ENCODE results near the gene ARHGEF25.
A peak's percentile ranks its signal among the peaks of the same experiment; 100 is the strongest.
"Not testable (repeated sequence)": the region's sequence is repeated elsewhere in the genome, so short reads cannot be mapped to it uniquely, and the experiment has no call there.

Gene ARHGEF25

GRCh38 chr12:57586128-57586527 lies 25.1 kb upstream of the ARHGEF25 start:
- no peak for DNase-seq

- no peak for DNase-seq
Measured at GRCh38 chr12:57586832-57587429, 24.3 kb upstream of the ARHGEF25 start.

- DNase-seq = not testable (repeated sequence)
Measured at GRCh38 chr12:57588951-57589610, 22.2 kb upstream of the ARHGEF25 start.

- DNase-seq = no peak
Measured at GRCh38 chr12:57590479-57590863, 20.8 kb upstream of the ARHGEF25 start.

GRCh38 chr12:57590864-57591781 lies 20.1 kb upstream of the ARHGEF25 start, which contains the start of gene PIP4K2C:
Gene PIP4K2C, plus strand, starts transcription at chr12:57591192. Its CDS starts 98 bp downstream, at chr12:57591290.
- DNase-seq = peak; percentile 90

GRCh38 chr12:57591782-57592325 lies 19.4 kb upstream of the ARHGEF25 start:
- DNase-seq = no peak

- DNase-seq = no peak
Measured at GRCh38 chr12:57592551-57593165, 18.6 kb upstream of the ARHGEF25 start.

- no peak for DNase-seq
Measured at GRCh38 chr12:57593187-57593586, 18.0 kb upstream of the ARHGEF25 start.

- DNase-seq = no peak
Measured at GRCh38 chr12:57600395-57600794, 10.8 kb upstream of the ARHGEF25 start.

GRCh38 chr12:57602544-57602943 lies 8.7 kb upstream of the ARHGEF25 start:
- no peak for DNase-seq

GRCh38 chr12:57603324-57603723 lies 7.9 kb upstream of the ARHGEF25 start:
- no peak for DNase-seq

GRCh38 chr12:57603815-57604453 lies 7.3 kb upstream of the ARHGEF25 start:
- DNase-seq = no peak

- peak; percentile 38 for DNase-seq
Measured at GRCh38 chr12:57604454-57604991, 6.7 kb upstream of the ARHGEF25 start, which contains the start of gene DTX3. Gene DTX3, plus strand, starts transcription at chr12:57604824. Its CDS starts 1,694 bp downstream, at chr12:57606518.

- DNase-seq = no peak
Measured at GRCh38 chr12:57604992-57605810, 6.0 kb upstream of the ARHGEF25 start.

GRCh38 chr12:57605811-57606311 lies 5.4 kb upstream of the ARHGEF25 start:
- no peak for DNase-seq

GRCh38 chr12:57606399-57606798 lies 4.8 kb upstream of the ARHGEF25 start:
- no peak for DNase-seq

- no peak for DNase-seq
Measured at GRCh38 chr12:57606821-57607220, 4.4 kb upstream of the ARHGEF25 start.

GRCh38 chr12:57607958-57608663 lies 3.1 kb upstream of the ARHGEF25 start:
- no peak for DNase-seq

- no peak for DNase-seq
Measured at GRCh38 chr12:57609101-57609780, 2.0 kb upstream of the ARHGEF25 start.
